Measurements from ENCODE around the gene CALN1.
"Not testable (repeated sequence)": the region's sequence is repeated elsewhere in the genome, so short reads cannot be mapped to it uniquely, and the experiment has no call there.

CALN1 gene

GRCh38 chr7:72408966-72409637, 3.0 kb downstream of the CALN1 start:
- no peak for DNase-seq

DNA sequence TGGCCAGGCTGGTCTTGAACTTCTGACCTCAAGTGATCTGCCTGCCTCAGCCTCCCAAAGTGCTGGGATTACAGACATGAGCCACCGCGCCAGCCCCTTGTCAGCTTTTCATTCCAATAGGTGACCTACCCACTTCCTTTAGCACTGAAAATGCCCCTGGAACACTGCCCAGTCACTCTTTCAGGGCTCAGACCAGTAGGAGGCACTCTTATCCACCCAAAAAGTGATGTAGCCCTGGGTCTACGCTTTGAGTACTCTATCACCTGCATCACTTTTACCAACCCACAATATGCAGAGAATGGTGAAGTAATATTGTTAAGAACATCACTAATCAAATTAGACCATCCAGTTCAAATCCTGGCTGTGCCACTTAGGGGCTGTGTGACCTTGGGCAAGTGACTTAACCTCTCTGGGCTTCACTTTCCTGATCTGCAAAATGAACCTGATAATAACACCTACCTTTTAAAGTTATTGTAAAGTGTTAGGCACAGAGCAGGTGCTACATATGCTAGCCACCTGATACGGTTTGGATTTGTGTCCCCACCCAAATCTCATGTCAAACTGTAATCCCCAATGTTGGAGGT, 5.2 kb downstream of the CALN1 start:
- no peak for DNase-seq

- no peak for DNase-seq
These were observed 6.3 kb downstream of the CALN1 start for GRCh38 chr7:72405871-72406270.

- no peak for DNase-seq
These were observed 6.7 kb downstream of the CALN1 start for GRCh38 chr7:72405418-72405817.

DNA sequence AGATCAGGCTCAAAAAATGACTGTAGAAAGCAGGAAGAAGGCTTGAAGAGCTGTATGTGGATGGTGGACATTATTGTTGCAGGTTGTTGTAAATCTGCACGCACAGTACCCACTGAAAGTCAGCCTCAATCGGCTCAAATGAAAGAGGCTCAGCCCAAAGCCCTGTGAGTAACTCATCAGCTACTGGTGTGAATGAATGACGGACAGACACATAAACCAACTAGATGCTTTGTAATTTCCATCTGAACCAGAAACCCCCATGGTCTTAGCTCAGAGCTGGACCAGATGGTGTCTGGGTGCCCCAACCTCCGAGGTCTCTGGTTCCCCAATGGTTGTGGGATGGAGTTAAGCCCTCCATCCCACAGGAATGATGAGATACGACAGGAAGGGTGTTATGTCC, 7.4 kb downstream of the CALN1 start:
- no peak for DNase-seq

- no peak for DNase-seq
These were observed 8.6 kb downstream of the CALN1 start for GRCh38 chr7:72403458-72404076.

GRCh38 chr7:72394016-72394415, 18.1 kb downstream of the CALN1 start:
- DNase-seq, result no peak

- no peak for DNase-seq
These were observed 20.2 kb downstream of the CALN1 start for GRCh38 chr7:72391821-72392377.

DNA sequence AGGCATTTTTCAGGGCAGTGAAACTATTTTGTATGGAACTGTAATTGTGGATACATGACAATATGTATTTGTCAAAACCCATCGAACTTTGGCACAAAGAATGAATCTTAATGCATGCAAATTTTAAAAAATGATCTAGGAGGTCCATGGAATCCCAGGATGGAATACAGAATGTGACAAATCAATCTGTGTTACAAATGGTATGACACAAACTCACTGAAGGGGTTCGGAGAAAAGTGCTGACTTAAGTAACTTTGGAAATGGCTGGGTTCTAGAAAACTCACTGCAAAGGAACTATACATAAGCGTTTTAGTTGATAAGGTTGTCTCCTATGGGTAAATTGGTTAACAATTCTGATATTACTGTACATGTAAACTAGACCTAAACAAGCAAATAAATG, 26.0 kb downstream of the CALN1 start:
- DNase-seq, result no peak

- no peak for DNase-seq
These were observed 49.9 kb downstream of the CALN1 start for GRCh38 chr7:72362246-72362645.

- DNase-seq, result no peak
These were observed 66.9 kb downstream of the CALN1 start for GRCh38 chr7:72345208-72345727.

- no peak for DNase-seq
These were observed 68.1 kb downstream of the CALN1 start for GRCh38 chr7:72343991-72344390.

- DNase-seq, result not testable (repeated sequence)
These were observed 68.8 kb downstream of the CALN1 start for GRCh38 chr7:72343354-72343753.

GRCh38 chr7:72337390-72338167, 74.6 kb downstream of the CALN1 start:
- no peak for DNase-seq

- DNase-seq, result no peak
These were observed 75.3 kb downstream of the CALN1 start for GRCh38 chr7:72336632-72337389.

DNA sequence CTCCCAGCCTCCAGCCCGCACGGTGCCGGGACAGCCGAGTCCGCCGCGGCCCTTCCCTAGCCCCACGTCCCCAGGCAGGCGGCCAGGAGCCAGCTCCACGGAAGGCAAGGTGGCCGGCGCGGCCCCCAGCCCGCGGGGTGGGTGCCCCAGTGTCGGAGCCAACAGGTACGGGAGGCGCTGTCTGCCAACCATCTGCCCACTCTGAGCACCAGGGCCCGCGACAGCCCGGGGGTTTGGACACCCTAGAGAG, 75.8 kb downstream of the CALN1 start:
- no peak for DNase-seq

DNA sequence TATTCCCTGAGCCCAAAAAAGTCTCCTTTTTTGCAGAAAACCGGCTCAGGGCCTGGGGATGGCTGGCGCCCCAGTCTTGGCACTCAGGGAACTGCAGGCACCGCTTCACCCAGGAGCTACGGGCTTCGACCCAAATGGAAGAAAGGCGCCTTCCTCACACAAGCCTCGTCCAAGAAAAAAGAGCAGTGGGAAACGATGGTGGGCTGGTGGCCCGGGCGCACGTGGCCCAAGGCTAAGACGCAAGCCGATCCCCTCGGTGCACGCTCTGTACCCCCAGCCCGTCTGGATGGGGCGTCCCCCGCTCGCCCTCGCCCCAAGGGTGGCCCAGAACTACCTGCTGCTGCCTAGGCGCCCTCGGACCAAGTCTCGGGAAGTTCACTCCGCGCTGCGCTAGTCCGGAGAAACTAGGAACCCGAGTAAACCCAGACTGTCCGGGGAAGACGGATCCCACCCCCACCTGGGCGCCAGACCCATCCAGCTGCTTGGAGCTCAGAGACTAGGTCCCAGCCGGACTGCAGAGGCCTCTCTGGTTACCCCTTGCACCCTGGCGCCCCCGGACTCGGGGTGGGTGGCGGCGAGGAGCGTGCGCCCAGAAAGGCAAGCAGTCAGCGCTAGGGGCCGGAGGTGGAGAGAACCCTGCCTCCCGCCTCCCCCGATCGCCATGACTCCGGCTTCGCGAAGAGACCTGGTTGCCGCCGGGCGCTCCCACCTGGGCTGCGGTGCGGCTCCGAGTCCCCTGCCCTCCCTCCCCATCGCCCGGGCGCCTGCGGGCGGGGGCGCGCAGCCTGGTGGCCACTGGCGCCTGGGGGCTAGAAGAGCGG, 76.4 kb downstream of the CALN1 start:
- DNase-seq, result no peak

- no peak for DNase-seq
These were observed 77.4 kb downstream of the CALN1 start for GRCh38 chr7:72334698-72335097.

DNA sequence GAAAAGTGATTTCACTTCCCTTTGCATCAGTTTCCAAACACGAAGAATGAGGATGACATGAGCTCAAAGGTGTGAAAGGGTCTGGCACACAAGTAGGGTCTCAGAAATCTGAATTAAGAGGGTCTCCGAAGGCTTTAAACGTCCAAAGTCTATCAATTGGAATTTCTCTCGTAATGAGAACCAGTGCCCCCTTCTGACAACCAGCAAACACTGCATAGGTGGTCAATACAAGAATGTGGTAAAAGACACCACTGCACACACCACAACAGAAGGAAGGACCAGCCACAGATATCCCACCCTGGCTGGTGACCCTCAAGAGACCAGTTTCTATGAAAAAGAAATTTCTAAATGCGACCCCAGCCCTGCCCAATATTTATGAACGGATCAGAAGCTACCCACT, 78.1 kb downstream of the CALN1 start:
- no peak for DNase-seq

DNA sequence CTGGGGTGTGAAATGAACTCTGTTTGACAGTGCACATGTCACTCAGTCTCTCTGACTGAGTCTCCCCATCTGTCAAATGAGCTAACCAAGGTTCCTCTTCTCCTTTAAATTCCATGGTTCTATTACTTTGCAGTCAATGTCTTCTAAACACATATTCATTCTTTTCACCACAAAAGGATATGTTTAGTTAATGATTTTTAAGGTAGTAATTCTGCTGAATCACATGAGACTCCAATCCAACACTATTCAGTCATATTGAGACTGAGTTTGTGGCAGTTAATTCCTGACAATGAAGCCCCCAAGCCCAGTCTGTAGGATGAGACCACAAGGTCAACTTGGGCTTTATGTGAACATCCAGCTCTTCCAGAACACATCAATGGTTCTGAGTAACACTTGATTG, 85.3 kb downstream of the CALN1 start:
- no peak for DNase-seq

- DNase-seq, result no peak
These were observed 85.8 kb downstream of the CALN1 start for GRCh38 chr7:72326365-72326764.

DNA sequence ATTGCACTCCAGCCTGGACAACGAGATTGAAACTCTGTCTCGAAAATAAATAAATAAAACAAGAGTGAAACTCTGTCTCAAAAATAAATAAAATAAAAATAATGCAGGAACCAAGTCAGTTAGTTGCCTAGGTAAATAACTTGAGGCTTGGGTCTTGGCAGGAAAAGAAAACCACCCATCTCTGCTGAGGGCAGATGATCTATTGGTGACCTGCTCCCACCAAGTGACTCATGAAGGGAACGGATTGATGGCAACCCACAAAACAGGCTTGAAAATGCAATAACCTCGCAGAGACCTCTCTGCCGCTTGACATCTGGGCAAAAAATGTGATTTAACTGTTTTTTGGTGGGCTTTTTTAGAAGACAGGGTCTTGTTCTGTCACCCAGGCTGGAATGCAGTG, 86.6 kb downstream of the CALN1 start:
- DNase-seq, result no peak

Measured in stimulated activated naive CD4-positive, alpha-beta T cell treated with Interleukin-2 at 50 U/mL for 16 hours (primary cell).